ENCODE measurements around the gene RASSF4. TPM values are rescaled to one million over a fixed set of nuclear protein-coding genes. Genes with fewer than 3 reads are reported as not detected.

The RASSF4 gene
- total and polyA plus RNA-seq, 9 of the 15 experiments (the other 6 are each of a cell fraction or from before 2014, with no cell fraction given): 0.01 to 0.62 (median 0.11) TPM; not detected in 3

DNA sequence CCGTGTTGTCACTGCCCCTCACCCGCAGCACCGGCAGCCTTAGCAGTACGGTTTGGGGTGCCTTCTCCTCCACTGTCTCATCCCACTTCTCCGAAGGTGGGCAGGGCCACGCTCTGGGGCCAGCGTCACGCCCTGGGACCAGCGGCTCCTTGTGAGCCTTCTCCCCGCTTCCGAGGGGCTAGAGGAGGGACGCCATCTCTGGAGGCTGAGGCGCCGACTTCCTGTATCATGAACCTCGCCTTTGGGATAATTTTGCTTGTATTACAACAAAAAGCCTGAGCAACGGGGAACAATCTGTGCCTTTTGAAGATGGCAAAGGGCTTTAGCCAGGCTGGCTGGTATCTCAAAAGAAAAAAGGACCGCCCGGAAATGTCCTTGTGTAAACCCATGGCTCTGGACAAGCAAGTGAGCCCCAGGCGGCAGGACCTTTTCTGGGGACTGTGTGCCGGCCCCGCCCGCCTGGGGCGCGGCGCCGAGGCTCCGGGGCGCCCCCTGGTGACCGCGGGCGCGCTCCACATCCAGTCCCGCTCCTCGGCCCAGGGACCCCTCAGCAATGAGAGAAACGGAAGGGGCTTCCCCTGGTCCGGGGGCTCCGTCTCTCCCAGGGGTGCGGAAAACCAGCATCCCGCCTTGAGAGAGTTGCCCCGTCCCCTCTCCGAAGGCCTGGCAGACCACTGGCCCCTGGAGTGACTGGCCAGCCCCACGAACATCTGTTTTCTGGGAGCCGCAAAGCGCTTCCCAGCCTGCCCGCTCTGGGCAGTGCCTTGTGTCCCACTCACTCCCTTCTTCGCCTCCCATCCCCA, 15.2 kb downstream of the RASSF4 start (continued):
- TF ChIP-seq SRSF7 (optimal IDR thresholded peaks at IDR 0.05; ENCODE audit: low read depth, low read length): no peak
- TF ChIP-seq, protein P1, sequence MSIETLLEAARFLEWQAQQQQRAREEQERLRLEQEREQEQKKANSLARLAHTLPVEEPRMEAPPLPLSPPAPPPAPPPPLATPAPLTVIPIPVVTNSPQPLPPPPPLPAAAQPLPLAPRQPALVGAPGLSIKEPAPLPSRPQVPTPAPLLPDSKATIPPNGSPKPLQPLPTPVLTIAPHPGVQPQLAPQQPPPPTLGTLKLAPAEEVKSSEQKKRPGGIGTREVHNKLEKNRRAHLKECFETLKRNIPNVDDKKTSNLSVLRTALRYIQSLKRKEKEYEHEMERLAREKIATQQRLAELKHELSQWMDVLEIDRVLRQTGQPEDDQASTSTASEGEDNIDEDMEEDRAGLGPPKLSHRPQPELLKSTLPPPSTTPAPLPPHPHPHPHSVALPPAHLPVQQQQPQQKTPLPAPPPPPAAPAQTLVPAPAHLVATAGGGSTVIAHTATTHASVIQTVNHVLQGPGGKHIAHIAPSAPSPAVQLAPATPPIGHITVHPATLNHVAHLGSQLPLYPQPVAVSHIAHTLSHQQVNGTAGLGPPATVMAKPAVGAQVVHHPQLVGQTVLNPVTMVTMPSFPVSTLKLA (conservative IDR thresholded peaks at IDR 0.05): 0 out of 4 replicates have a peak, but pooled peaks of 1 of the 2 experiments have one; percentile 31
- TF ChIP-seq, protein P2, sequence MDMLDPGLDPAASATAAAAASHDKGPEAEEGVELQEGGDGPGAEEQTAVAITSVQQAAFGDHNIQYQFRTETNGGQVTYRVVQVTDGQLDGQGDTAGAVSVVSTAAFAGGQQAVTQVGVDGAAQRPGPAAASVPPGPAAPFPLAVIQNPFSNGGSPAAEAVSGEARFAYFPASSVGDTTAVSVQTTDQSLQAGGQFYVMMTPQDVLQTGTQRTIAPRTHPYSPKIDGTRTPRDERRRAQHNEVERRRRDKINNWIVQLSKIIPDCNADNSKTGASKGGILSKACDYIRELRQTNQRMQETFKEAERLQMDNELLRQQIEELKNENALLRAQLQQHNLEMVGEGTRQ (CRISPR knock-in tag; IDR thresholded peaks at IDR 0.05): no peak
- peak; percentile 35; the same call in 1 of the 2 replicates for TF ChIP-seq MYC (IDR thresholded peaks at IDR 0.05; ENCODE audit: low read depth, low read length)
- 0 out of 2 replicates have a peak, but pooled peaks have one; percentile 14 for TF ChIP-seq MYC (CRISPR knock-in tag; IDR thresholded peaks at IDR 0.05; ENCODE audit: borderline replicate concordance, low read depth)
- no peak for TF ChIP-seq ZNF232 (CRISPR knock-in tag; IDR thresholded peaks at IDR 0.05)
- TF ChIP-seq STAG1 (CRISPR knock-in tag; IDR thresholded peaks at IDR 0.05; ENCODE audit: borderline replicate concordance): no peak
- TF ChIP-seq, protein P3, sequence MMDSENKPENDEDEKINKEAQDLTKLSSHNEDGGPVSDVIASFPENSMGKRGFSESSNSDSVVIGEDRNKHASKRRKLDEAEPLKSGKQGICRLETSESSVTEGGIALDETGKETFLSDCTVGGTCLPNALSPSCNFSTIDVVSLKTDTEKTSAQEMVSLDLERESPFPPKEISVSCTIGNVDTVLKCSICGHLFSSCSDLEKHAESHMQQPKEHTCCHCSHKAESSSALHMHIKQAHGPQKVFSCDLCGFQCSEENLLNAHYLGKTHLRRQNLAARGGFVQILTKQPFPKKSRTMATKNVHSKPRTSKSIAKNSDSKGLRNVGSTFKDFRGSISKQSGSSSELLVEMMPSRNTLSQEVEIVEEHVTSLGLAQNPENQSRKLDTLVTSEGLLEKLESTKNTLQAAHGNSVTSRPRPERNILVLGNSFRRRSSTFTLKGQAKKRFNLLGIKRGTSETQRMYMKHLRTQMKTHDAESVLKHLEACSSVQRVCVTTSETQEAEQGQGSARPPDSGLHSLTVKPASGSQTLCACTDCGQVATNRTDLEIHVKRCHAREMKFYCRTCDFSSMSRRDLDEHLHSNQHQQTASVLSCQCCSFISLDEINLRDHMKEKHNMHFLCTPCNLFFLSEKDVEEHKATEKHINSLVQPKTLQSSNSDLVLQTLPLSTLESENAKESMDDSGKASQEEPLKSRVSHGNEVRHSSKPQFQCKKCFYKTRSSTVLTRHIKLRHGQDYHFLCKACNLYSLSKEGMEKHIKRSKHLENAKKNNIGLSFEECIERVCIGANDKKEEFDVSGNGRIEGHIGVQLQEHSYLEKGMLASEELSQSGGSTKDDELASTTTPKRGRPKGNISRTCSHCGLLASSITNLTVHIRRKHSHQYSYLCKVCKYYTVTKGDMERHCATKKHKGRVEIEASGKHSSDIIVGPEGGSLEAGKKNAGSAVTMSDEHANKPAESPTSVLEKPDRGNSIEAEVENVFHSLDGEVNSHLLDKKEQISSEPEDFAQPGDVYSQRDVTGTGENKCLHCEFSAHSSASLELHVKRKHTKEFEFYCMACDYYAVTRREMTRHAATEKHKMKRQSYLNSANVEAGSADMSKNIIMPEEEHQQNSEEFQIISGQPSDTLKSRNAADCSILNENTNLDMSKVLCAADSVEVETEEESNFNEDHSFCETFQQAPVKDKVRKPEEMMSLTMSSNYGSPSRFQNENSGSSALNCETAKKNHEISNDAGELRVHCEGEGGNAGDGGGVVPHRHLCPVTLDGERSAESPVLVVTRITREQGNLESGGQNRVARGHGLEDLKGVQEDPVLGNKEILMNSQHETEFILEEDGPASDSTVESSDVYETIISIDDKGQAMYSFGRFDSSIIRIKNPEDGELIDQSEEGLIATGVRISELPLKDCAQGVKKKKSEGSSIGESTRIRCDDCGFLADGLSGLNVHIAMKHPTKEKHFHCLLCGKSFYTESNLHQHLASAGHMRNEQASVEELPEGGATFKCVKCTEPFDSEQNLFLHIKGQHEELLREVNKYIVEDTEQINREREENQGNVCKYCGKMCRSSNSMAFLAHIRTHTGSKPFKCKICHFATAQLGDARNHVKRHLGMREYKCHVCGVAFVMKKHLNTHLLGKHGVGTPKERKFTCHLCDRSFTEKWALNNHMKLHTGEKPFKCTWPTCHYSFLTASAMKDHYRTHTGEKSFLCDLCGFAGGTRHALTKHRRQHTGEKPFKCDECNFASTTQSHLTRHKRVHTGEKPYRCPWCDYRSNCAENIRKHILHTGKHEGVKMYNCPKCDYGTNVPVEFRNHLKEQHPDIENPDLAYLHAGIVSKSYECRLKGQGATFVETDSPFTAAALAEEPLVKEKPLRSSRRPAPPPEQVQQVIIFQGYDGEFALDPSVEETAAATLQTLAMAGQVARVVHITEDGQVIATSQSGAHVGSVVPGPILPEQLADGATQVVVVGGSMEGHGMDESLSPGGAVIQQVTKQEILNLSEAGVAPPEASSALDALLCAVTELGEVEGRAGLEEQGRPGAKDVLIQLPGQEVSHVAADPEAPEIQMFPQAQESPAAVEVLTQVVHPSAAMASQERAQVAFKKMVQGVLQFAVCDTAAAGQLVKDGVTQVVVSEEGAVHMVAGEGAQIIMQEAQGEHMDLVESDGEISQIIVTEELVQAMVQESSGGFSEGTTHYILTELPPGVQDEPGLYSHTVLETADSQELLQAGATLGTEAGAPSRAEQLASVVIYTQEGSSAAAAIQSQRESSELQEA (IDR thresholded peaks at IDR 0.05; ENCODE audit: low read depth): no peak
- TF ChIP-seq BRF1 (IDR thresholded peaks at IDR 0.05; ENCODE audit: borderline replicate concordance, extremely low read depth, insufficient read length): no peak
- TF ChIP-seq, protein P4, sequence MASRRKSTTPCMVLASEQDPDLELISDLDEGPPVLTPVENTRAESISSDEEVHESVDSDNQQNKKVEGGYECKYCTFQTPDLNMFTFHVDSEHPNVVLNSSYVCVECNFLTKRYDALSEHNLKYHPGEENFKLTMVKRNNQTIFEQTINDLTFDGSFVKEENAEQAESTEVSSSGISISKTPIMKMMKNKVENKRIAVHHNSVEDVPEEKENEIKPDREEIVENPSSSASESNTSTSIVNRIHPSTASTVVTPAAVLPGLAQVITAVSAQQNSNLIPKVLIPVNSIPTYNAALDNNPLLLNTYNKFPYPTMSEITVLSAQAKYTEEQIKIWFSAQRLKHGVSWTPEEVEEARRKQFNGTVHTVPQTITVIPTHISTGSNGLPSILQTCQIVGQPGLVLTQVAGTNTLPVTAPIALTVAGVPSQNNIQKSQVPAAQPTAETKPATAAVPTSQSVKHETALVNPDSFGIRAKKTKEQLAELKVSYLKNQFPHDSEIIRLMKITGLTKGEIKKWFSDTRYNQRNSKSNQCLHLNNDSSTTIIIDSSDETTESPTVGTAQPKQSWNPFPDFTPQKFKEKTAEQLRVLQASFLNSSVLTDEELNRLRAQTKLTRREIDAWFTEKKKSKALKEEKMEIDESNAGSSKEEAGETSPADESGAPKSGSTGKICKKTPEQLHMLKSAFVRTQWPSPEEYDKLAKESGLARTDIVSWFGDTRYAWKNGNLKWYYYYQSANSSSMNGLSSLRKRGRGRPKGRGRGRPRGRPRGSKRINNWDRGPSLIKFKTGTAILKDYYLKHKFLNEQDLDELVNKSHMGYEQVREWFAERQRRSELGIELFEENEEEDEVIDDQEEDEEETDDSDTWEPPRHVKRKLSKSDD (conservative IDR thresholded peaks at IDR 0.05; ENCODE audit: low read length): no peak
- no peak for TF ChIP-seq ZNF174 (CRISPR knock-in tag; IDR thresholded peaks at IDR 0.05)
- TF ChIP-seq PRPF4 (IDR thresholded peaks at IDR 0.05; ENCODE audit: insufficient read depth, low read depth, low read length, poor library complexity, severe bottlenecking): no peak
- TF ChIP-seq TEAD2 (tag; IDR thresholded peaks at IDR 0.05): no peak
